H9 (cell line): ENCODE measurements around the gene ABHD15. TPM values are rescaled to one million over a fixed set of nuclear protein-coding genes. Genes with fewer than 3 reads are reported as not detected.

Experiments
- DNase-seq: peaks from one replicate; pipeline ENCODE4 v3.0.0-alpha.2; 2017
- H2AFZ ChIP-seq: one replicate; pipeline ENCODE4 v1.6.1; 2013; ENCODE audit warnings: mild to moderate bottlenecking, low read length, control low read depth, moderate library complexity
- H2AK5ac ChIP-seq: 2 replicates; pipeline ENCODE4 v1.6.1; 2013; ENCODE audit warnings: low read length, control low read depth, mixed read lengths; ENCODE audit not compliant: insufficient read length
- H2BK120ac ChIP-seq: one replicate; pipeline ENCODE4 v1.6.1; 2013; ENCODE audit warnings: low read depth, mild to moderate bottlenecking, low read length, control low read depth, inconsistent platforms; ENCODE audit not compliant: poor library complexity, severe bottlenecking
- H2BK12ac ChIP-seq: 2 replicates; pipeline ENCODE4 v1.6.1; 2013; ENCODE audit warnings: low read length, control low read depth, mixed read lengths, low read depth; ENCODE audit not compliant: insufficient read length
- H2BK15ac ChIP-seq: 2 replicates; pipeline ENCODE4 v1.6.1; 2013; ENCODE audit warnings: low read depth, low read length, control low read depth
- H2BK20ac ChIP-seq: one replicate; pipeline ENCODE4 v1.6.1; 2013; ENCODE audit warnings: low read depth, mild to moderate bottlenecking, low read length, control low read depth, inconsistent platforms; ENCODE audit not compliant: poor library complexity, severe bottlenecking
- H2BK5ac ChIP-seq: 2 replicates; pipeline ENCODE4 v1.6.1; 2013; ENCODE audit warnings: low read length, control low read depth, mixed read lengths; ENCODE audit not compliant: insufficient read length
- H3K14ac ChIP-seq: 2 replicates; pipeline ENCODE4 v1.6.1; 2013; ENCODE audit warnings: low read length, control low read depth; ENCODE audit not compliant: insufficient read depth
- H3K18ac ChIP-seq: 2 replicates; pipeline ENCODE4 v1.6.1; 2013; ENCODE audit warnings: low read depth, mild to moderate bottlenecking, mixed read lengths, low read length, control low read depth; ENCODE audit not compliant: insufficient read length
- H3K23ac ChIP-seq: 2 replicates; pipeline ENCODE4 v1.6.1; 2013; ENCODE audit warnings: low read length, control low read depth, mixed read lengths, low read depth; ENCODE audit not compliant: insufficient read length
- H3K23me2 ChIP-seq: 2 replicates; pipeline ENCODE4 v1.6.1; 2013; ENCODE audit warnings: low read depth, mild to moderate bottlenecking, mixed read lengths, low read length, control low read depth; ENCODE audit not compliant: insufficient read length, poor library complexity, severe bottlenecking
- H3K27ac ChIP-seq: 2 replicates; pipeline ENCODE4 v1.5.1; 2013; ENCODE audit warnings: low read length, control low read depth, mixed read lengths, low read depth; ENCODE audit not compliant: insufficient read length
- H3K27me3 ChIP-seq: 2 replicates; pipeline ENCODE4 v1.6.1; 2013; ENCODE audit warnings: low read length, control low read depth, inconsistent platforms; ENCODE audit not compliant: insufficient read depth
- H3K4ac ChIP-seq: 2 replicates; pipeline ENCODE4 v1.6.1; 2013; ENCODE audit warnings: low read depth, mild to moderate bottlenecking, control low read depth, inconsistent platforms, low read length, moderate library complexity
- H3K4me1 ChIP-seq: 2 replicates; pipeline ENCODE4 v1.6.1; 2013; ENCODE audit warnings: low read length, control low read depth, inconsistent platforms; ENCODE audit not compliant: insufficient read depth
- H3K4me2 ChIP-seq: 2 replicates; pipeline ENCODE4 v1.6.1; 2013; ENCODE audit warnings: low read length, control low read depth, mixed read lengths; ENCODE audit not compliant: insufficient read length, insufficient read depth
- H3K56ac ChIP-seq: 2 replicates; pipeline ENCODE4 v1.6.1; 2013; ENCODE audit warnings: low read depth, mild to moderate bottlenecking, mixed read lengths, low read length, control low read depth; ENCODE audit not compliant: insufficient read length
- H3K79me1 ChIP-seq: 2 replicates; pipeline ENCODE4 v1.6.1; 2013; ENCODE audit warnings: low read depth, mild to moderate bottlenecking, moderate library complexity, low read length, control low read depth, inconsistent platforms; ENCODE audit not compliant: insufficient read depth, poor library complexity, severe bottlenecking
- H3K79me2 ChIP-seq: 2 replicates; pipeline ENCODE4 v1.6.1; 2013; ENCODE audit warnings: low read length, control low read depth, inconsistent platforms; ENCODE audit not compliant: insufficient read depth
- H3K9ac ChIP-seq: 2 replicates; pipeline ENCODE4 v1.6.1; 2013; ENCODE audit warnings: low read length, control low read depth, mixed read lengths; ENCODE audit not compliant: insufficient read length; ENCODE audit errors: extremely low read depth
- H3K9me3 ChIP-seq: one replicate; pipeline ENCODE4 v1.6.1; 2013; ENCODE audit warnings: low read depth, low read length, inconsistent platforms; ENCODE audit not compliant: control insufficient read depth
- H3T11ph ChIP-seq: one replicate; pipeline ENCODE4 v1.6.1; 2013; ENCODE audit warnings: mild to moderate bottlenecking, low read length, control low read depth, inconsistent platforms
- H4K20me1 ChIP-seq: one replicate; pipeline ENCODE4 v1.6.1; 2013; ENCODE audit not compliant: control insufficient read depth, insufficient read length, insufficient read depth
- H4K5ac ChIP-seq: 2 replicates; pipeline ENCODE4 v1.6.1; 2013; ENCODE audit warnings: low read depth, mild to moderate bottlenecking, mixed read lengths, low read length, control low read depth; ENCODE audit not compliant: insufficient read length
- H4K8ac ChIP-seq: replicated peaks from 2 replicates; pipeline ENCODE4 v1.6.1; 2013; ENCODE audit warnings: low read length, control low read depth, mixed read lengths, low read depth; ENCODE audit not compliant: insufficient read length
- H4K91ac ChIP-seq: 2 replicates; pipeline ENCODE4 v1.6.1; 2013; ENCODE audit warnings: low read depth, mild to moderate bottlenecking, moderate library complexity, mixed read lengths, low read length, control low read depth; ENCODE audit not compliant: insufficient read length
- H3K27ac Mint-ChIP-seq, 3 experiments: 2 replicates in 2 of 3; 3 replicates in 1 of 3; pipeline ENCODE4 v1.8.0; 2020 to 2021; ENCODE audit warnings: mixed read lengths in 3 of 3, mild to moderate bottlenecking in 1 of 3, moderate library complexity in 1 of 3
- H3K27me3 Mint-ChIP-seq: 2 replicates; pipeline ENCODE4 v1.8.0; 2021; ENCODE audit warnings: low read depth, mild to moderate bottlenecking, moderate library complexity, mixed read lengths
- H3K36me3 Mint-ChIP-seq, 3 experiments: 2 replicates in 2 of 3; 3 replicates in 1 of 3; pipeline ENCODE4 v1.8.0; 2020 to 2021; ENCODE audit warnings: low read depth in 3 of 3, mixed read lengths in 3 of 3; ENCODE audit not compliant: insufficient read depth in 1 of 3
- H3K4me1 Mint-ChIP-seq, 2 experiments: 2 replicates each; pipeline ENCODE4 v1.8.0; 2020; ENCODE audit warnings: mixed read lengths in 2 of 2
- H3K4me3 Mint-ChIP-seq, 2 experiments: 2 replicates in 1 of 2; 3 replicates in 1 of 2; pipeline ENCODE4 v1.8.0; 2020 to 2021; ENCODE audit warnings: mild to moderate bottlenecking in 2 of 2, mixed read lengths in 2 of 2, moderate library complexity in 1 of 2
- H3K9me3 Mint-ChIP-seq, 2 experiments: 2 replicates in 1 of 2; 3 replicates in 1 of 2; pipeline ENCODE4 v1.8.0; 2020; ENCODE audit warnings: mild to moderate bottlenecking in 2 of 2, mixed read lengths in 2 of 2, moderate library complexity in 1 of 2
- CTCF ChIP-seq: fragments of 200-600 bp; sonication (generic); conservative IDR thresholded peaks from 3 replicates; pipeline ENCODE4 v1.8.0; 2021; ENCODE audit warnings: antibody characterized with exemption, mild to moderate bottlenecking
- WGBS: extraction: QIAGEN DNeasy Blood & Tissue Kit; methylation state at CpG from one replicate; pipeline ENCODE4 v1.1.7; 2013; ENCODE audit warnings: missing lambda C conversion rate, low lambda C conversion rate, mixed read lengths; ENCODE audit not compliant: insufficient read length; ENCODE audit errors: extremely low coverage; 5-methylcytosine and 5-hydroxymethylcytosine counted together
- total RNA-seq: library from RNA; stranded (reverse); gene quantifications from 2 replicates; pipeline ENCODE4 v1.2.1, GENCODE V29; 2021

The ABHD15 gene
- total RNA-seq, 1 experiment from 2014 or later: 2.5 TPM

GRCh38 chr17:29581583-29582253, 14.9 kb upstream of the ABHD15 start:
- no peak overlapping the region; the same call in 1 of the 2 replicates for H3K14ac ChIP-seq
- no peaks in the 10 kb centered on the region for H3K9me3 Mint-ChIP-seq
- H2BK12ac ChIP-seq: no peak overlapping the region
- no peak overlapping the region for H4K5ac ChIP-seq
- H4K91ac ChIP-seq: no peak overlapping the region
- H3K27ac ChIP-seq: no peak overlapping the region
- peaks cover 16 to 29% of the 10 kb centered on the region in 2 experiments for H3K4me1 Mint-ChIP-seq
- H3K79me1 ChIP-seq: peaks cover 4% of the 10 kb centered on the region
- no peak overlapping the region for H4K8ac ChIP-seq
- H3K27me3 Mint-ChIP-seq: no peaks in the 10 kb centered on the region
- no peak overlapping the region for H2AK5ac ChIP-seq
- no peaks in the 10 kb centered on the region for H3K23me2 ChIP-seq
- no peak overlapping the region for H2BK5ac ChIP-seq
- H3K18ac ChIP-seq: no peak overlapping the region
- H3K27ac Mint-ChIP-seq: no peak overlapping the region
- no peak overlapping the region for H3K56ac ChIP-seq
- H2BK15ac ChIP-seq: no peak overlapping the region
- H3K4me3 Mint-ChIP-seq: no peak overlapping the region
- H3K36me3 Mint-ChIP-seq: peaks cover 20 to 57% (median 47%) of the 10 kb centered on the region in 3 experiments
- no peak for DNase-seq
- H3T11ph ChIP-seq: no peak overlapping the region
- no peaks in the 10 kb centered on the region for H3K27me3 ChIP-seq
- no peak for TF ChIP-seq CTCF
- H2AFZ ChIP-seq: no peak overlapping the region
- H3K79me2 ChIP-seq: peaks cover 5% of the 10 kb centered on the region; the same call in 1 of the 2 replicates
- WGBS: no CpG with 5 or more reads among the region's 20 CpGs
- no peaks in the 10 kb centered on the region for H4K20me1 ChIP-seq
- no peak overlapping the region for H3K4me2 ChIP-seq
- no peak overlapping the region for H3K23ac ChIP-seq
- H3K9me3 ChIP-seq: no peaks in the 10 kb centered on the region
- H2BK20ac ChIP-seq: no peak overlapping the region
- H3K4ac ChIP-seq: no peak overlapping the region
- peaks cover 11% of the 10 kb centered on the region; the same call in 1 of the 2 replicates for H3K4me1 ChIP-seq
- no peak overlapping the region for H2BK120ac ChIP-seq
- no peak overlapping the region for H3K9ac ChIP-seq
